ENCODE measurements around the gene RFLNA. TPM values are rescaled to one million over a fixed set of nuclear protein-coding genes. Genes with fewer than 3 reads are reported as not detected.

The RFLNA gene
- total RNA-seq, 2 experiments from 2014 or later, result not detected

DNA sequence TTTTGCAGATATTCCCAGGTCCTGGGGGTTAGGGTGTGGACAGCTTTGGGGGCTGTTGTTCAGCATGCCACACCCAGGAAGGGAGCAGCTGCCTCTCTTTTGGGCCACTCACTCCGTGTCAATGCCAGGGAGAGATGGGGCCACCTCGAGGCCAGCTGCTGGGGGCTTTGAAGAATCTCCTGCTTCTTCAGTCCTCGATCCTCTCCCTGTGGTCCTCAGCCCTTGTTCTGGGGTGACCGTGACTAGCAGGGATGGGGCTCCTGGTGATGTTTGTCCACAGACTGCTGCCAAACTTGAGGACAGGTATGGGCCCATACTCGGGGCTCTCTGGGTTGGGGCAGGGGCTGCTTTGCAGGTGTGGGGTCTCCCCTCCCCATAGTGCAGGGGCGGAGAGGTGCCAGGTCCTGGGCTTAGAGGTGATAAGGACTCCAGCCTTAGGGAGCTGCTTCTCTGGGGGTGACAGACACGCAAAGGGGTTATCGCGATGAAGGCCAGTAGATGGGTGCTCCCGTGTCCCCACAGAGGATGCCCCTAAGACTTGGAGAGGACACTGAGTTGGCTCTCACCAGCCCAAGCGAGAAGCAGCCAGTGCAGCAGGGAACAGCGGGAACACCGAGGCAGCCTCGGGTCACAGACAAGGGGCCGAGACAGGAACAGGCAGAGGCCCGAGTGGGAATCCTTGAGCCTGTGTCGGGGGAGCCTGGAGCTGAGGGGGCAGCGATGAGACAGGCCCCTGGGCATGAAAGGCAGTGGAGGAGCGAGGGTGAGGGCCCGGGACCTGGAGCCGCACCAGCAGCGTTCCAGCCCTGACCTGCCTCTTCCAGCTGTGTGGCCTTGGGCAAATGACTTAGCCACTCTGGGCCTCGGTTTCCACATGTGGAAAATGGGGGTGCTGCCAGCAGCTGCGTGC is 11.1 kb downstream of the RFLNA start:
- Histone ChIP-seq H3K9me2 (ENCODE audit: insufficient read depth, low read length) (no peaks in the 10 kb centered on the region), H4K20me1 (ENCODE audit: insufficient read depth, low read length) (no peaks in the 10 kb centered on the region), H3K4me2 (ENCODE audit: low read length) (no peak overlapping the region), H3K9me3 (ENCODE audit: low read length) (no peaks in the 10 kb centered on the region), H3K36me3 (ENCODE audit: insufficient read depth, low read length) (no peaks in the 10 kb centered on the region), H3K27ac (ENCODE audit: low read depth, low read length, poor library complexity, severe bottlenecking) (no peak overlapping the region), H2AFZ (ENCODE audit: low read length) (no peak overlapping the region), H3K4me1 (ENCODE audit: insufficient read depth, low read length, poor library complexity, severe bottlenecking) (no peaks in the 10 kb centered on the region), H3K79me2 (ENCODE audit: insufficient read depth, low read depth, low read length) (no peaks in the 10 kb centered on the region), H3K4me3 (ENCODE audit: low read depth, low read length, poor library complexity, severe bottlenecking) (no peak overlapping the region)
- intact Hi-C loops (cut with micrococcal nuclease; ENCODE audit: unreplicated experiment), result no loop called here
- CTCF ChIA-PET (ENCODE audit: unreplicated experiment), result no interaction called here
- POLR2A ChIA-PET, result interaction anchor here (0.5 kb wide), 1 partner anchor 67 kb away, joined by 3 read pairs; no protein-coding TSS in a partner anchor
- no peak for TF ChIP-seq EZH2phosphoT487 (IDR thresholded peaks at IDR 0.05; ENCODE audit: borderline replicate concordance, low read depth, low read length)
- TF ChIP-seq, protein P1, sequence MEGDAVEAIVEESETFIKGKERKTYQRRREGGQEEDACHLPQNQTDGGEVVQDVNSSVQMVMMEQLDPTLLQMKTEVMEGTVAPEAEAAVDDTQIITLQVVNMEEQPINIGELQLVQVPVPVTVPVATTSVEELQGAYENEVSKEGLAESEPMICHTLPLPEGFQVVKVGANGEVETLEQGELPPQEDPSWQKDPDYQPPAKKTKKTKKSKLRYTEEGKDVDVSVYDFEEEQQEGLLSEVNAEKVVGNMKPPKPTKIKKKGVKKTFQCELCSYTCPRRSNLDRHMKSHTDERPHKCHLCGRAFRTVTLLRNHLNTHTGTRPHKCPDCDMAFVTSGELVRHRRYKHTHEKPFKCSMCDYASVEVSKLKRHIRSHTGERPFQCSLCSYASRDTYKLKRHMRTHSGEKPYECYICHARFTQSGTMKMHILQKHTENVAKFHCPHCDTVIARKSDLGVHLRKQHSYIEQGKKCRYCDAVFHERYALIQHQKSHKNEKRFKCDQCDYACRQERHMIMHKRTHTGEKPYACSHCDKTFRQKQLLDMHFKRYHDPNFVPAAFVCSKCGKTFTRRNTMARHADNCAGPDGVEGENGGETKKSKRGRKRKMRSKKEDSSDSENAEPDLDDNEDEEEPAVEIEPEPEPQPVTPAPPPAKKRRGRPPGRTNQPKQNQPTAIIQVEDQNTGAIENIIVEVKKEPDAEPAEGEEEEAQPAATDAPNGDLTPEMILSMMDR (conservative IDR thresholded peaks at IDR 0.05; ENCODE audit: low read length), result no peak
- BruUV-seq (replicated peaks), result no TSS peak
- DNase-seq (ENCODE audit: low spot score), result no peak

DNA sequence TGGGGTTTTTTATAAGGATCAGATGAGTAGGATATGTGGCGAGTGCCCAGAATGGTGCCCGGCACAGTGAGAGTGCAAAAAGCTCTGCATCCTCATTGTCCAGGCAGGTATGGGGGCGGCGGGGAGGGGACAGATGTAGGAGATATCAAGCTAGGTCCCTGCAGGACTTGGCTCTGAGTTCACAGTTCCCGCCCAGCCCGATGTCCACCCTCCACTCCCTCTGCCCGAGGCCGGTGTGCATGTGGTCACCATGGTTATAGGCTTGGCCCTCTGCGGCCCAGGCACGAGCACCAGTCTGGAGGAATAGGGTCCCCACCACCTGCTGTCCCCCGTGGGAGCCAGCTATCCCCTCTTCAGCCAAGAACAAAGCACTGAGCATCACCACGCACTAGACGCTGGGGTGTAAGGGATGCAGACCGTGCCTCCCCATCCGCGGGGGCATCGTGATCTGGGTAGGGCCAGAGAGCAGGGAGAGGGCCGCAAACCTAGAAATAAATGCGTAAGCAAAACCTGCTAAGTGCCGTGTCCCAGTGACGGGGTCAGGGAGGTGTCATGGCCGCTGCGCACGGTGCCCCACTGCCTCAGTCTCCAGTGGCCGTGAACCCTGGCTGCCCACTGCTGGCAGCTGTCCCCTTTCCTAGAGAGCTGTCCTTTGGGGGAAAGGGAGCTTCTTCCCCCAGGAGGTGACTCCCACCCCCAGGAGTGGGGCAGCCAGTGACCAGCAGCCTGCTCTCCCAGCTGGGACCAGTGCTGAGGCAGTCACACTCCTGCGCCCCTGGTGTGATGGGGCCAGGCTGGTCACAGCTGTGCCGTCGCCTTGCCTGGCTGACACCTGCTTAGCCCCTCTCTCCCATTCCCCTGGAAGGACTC is 12.0 kb downstream of the RFLNA start:
- no TSS peak for BruUV-seq (replicated peaks)
- POLR2A ChIA-PET, result no interaction called here

More for the DNA sequence above, 12.0 kb downstream of the RFLNA start:
- CTCF ChIA-PET (ENCODE audit: unreplicated experiment), result no interaction called here
- H3K4me2 ChIP-seq (ENCODE audit: low read length), result no peak overlapping the region
- H3K9me2 ChIP-seq (ENCODE audit: insufficient read depth, low read length), result no peaks in the 10 kb centered on the region
- DNase-seq (ENCODE audit: low spot score), result no peak
- no peaks in the 10 kb centered on the region for H3K9me3 ChIP-seq (ENCODE audit: low read length)
- H3K27ac ChIP-seq (ENCODE audit: low read depth, low read length, poor library complexity, severe bottlenecking), result no peak overlapping the region
- H3K4me1 ChIP-seq (ENCODE audit: insufficient read depth, low read length, poor library complexity, severe bottlenecking), result no peaks in the 10 kb centered on the region
- H3K79me2 ChIP-seq (ENCODE audit: insufficient read depth, low read depth, low read length), result no peaks in the 10 kb centered on the region
- H3K4me3 ChIP-seq (ENCODE audit: low read depth, low read length, poor library complexity, severe bottlenecking), result no peak overlapping the region
- TF ChIP-seq, protein P1 (conservative IDR thresholded peaks at IDR 0.05; ENCODE audit: low read length), result no peak
- no peak for TF ChIP-seq EZH2phosphoT487 (IDR thresholded peaks at IDR 0.05; ENCODE audit: borderline replicate concordance, low read depth, low read length)
- H3K36me3 ChIP-seq (ENCODE audit: insufficient read depth, low read length), result no peaks in the 10 kb centered on the region
- H4K20me1 ChIP-seq (ENCODE audit: insufficient read depth, low read length), result no peaks in the 10 kb centered on the region
- intact Hi-C loops (cut with micrococcal nuclease; ENCODE audit: unreplicated experiment), result no loop called here
- H2AFZ ChIP-seq (ENCODE audit: low read length), result no peak overlapping the region
